NB4 (cell line): ENCODE measurements around the gene HLCS.

Experiments
- CTCF ChIP-seq: IDR thresholded peaks from one replicate; pipeline ENCODE4 v1.5.1; 2012; ENCODE audit warnings: low read depth, low read length
- MYC ChIP-seq: IDR thresholded peaks from 2 replicates; pipeline ENCODE4 v1.6.1; 2011; ENCODE audit warnings: low read depth, low read length
- POLR2A ChIP-seq: IDR thresholded peaks from 2 replicates; pipeline ENCODE4 v1.6.1; 2011; ENCODE audit warnings: mild to moderate bottlenecking; ENCODE audit not compliant: insufficient read length; ENCODE audit errors: extremely low read depth
- TF ChIP-seq, protein P1 (sequence below): IDR thresholded peaks from 2 replicates; pipeline ENCODE4 v1.6.1; 2011; ENCODE audit warnings: low read depth, low read length

DNA sequence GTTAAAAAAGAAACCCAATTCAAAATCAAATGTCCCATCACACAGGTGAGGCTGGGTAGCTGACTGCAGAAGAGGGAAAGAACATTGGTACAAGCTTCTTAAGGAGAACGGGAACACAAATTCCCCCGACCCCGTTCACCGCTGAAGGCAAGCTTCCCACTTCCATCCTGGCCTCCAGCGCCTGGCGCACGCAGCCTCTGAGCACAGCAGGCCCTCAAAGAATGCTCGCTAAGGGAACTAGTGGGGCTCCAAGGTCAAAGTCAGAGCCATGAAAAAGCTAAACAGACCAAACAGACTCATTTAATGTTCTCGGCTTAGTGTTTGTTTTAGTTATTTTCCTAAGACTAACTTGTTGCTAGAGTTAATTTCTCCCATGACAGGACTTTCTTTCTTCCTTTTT, 203.8 kb downstream of the HLCS start:
- TF ChIP-seq CTCF = no peak
- TF ChIP-seq POLR2A = no peak
- TF ChIP-seq, protein P1, sequence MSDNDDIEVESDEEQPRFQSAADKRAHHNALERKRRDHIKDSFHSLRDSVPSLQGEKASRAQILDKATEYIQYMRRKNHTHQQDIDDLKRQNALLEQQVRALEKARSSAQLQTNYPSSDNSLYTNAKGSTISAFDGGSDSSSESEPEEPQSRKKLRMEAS = no peak
- TF ChIP-seq MYC = no peak
